Epithelial cell of proximal tubule (primary cell): ENCODE results near the gene PHKG2. TPM values are rescaled to one million over a fixed set of nuclear protein-coding genes. Genes with fewer than 3 reads are reported as not detected.

Experiments
- DNase-seq: peaks from one replicate; pipeline ENCODE4 v3.0.0-alpha.2; 2011; ENCODE audit warnings: low read depth
- H3K4me3 ChIP-seq: 2 replicates; pipeline ENCODE4 v1.5.1; 2011; ENCODE audit warnings: low read depth, mild to moderate bottlenecking, low read length
- total RNA-seq: library from RNA; depleted of rRNA; stranded (reverse); fragments of >200 nt; gene quantifications from 2 replicates; pipeline ENCODE4 v1.2.3, GENCODE V29; 2015
- TF ChIP-seq, protein P1 (sequence below): conservative IDR thresholded peaks from 2 replicates; pipeline ENCODE4 v1.5.1; 2012; ENCODE audit warnings: low read depth, mild to moderate bottlenecking, low read length

PHKG2 gene
- total RNA-seq, 1 donor from 2014 or later = 27.6 TPM

DNA sequence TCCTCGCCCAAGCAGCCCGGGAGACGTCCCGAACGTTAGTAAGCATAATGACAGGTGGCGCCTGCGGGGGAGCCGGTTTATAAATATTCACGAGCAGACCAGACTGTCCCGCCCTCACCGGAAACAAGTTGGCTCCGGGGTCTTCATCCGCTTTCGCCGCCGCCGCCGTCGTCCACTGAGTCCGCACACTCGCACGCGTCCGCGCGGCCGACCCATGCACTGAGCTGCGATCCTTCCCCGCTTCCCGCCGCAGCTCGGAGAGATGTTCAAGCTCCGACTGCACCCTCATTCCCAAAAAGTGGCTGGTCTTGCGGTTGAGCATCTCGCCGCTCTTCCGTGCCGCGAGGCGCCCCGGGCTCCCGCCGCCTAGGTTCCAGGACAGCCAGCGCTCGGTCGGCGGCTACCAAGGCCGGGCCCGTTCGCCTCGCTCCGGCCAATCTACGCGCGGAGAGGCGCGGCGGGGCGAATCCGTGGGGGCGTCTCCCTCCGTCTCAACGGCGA lies 13.3 kb downstream of the PHKG2 start:
- TF ChIP-seq, protein P1, sequence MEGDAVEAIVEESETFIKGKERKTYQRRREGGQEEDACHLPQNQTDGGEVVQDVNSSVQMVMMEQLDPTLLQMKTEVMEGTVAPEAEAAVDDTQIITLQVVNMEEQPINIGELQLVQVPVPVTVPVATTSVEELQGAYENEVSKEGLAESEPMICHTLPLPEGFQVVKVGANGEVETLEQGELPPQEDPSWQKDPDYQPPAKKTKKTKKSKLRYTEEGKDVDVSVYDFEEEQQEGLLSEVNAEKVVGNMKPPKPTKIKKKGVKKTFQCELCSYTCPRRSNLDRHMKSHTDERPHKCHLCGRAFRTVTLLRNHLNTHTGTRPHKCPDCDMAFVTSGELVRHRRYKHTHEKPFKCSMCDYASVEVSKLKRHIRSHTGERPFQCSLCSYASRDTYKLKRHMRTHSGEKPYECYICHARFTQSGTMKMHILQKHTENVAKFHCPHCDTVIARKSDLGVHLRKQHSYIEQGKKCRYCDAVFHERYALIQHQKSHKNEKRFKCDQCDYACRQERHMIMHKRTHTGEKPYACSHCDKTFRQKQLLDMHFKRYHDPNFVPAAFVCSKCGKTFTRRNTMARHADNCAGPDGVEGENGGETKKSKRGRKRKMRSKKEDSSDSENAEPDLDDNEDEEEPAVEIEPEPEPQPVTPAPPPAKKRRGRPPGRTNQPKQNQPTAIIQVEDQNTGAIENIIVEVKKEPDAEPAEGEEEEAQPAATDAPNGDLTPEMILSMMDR = no peak
- peak overlapping the region; percentile 97 for H3K4me3 ChIP-seq
- DNase-seq = no peak

GRCh38 chr16:30761928-30762902 lies 14.0 kb downstream of the PHKG2 start, which contains the start of the genes CFAP119 and RNF40:
CFAP119 (minus strand) TSS chr16:30762062; CDS start chr16:30761748, 314 bp downstream.
RNF40 (plus strand) TSS chr16:30762322; CDS start chr16:30762546, 224 bp downstream.
- DNase-seq = peak; percentile 79
- TF ChIP-seq, protein P1 = peak; percentile 6
- H3K4me3 ChIP-seq = peak within 1 kb of the TSS; percentile 97

DNA sequence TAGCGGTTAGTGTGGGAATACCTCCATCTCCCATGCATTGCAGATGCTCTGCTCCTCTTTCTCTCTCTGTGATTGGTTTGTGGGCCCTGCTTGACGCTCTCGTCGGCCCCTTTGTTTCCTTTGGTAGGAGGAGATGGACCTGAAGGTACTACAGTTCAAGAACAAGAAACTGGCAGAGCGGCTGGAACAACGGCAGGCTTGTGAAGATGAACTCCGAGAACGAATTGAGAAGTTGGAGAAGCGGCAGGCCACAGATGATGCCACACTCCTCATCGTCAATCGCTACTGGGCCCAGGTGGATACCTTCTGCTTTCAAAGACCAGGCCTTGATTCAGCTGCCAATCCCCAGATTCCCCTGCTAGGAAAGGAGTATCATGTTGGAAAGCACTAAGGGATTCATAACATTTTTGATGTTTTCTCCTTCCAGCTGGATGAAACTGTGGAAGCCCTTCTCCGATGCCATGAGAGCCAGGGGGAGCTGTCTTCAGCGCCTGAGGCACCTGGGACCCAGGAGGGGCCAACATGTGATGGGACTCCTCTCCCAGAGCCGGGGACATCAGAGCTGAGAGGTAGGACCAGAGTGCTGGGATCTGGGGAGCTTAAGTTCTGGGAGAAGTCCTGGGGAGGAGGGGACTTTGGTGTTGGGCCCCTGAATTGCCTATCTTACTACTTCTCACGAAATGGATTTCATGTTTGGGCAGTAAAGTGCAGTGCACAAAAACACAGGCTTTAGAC lies 14.9 kb downstream of the PHKG2 start:
- TF ChIP-seq, protein P1 = no peak

DNA sequence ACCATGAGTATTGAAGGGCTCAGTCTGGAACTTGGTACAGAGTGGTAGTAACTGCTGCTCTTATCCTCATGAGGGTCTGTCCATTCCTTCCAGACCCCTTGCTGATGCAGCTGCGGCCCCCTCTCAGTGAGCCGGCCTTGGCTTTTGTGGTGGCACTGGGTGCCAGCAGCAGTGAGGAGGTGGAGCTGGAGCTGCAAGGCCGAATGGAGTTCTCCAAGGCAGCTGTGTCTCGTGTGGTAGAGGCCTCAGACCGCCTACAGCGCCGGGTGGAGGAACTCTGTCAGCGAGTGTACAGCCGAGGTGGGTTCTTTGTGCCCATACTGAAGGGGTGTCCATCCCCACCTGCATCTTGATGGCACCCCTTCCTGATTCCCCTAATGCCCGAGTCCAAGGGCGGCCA lies 15.9 kb downstream of the PHKG2 start:
- H3K4me3 ChIP-seq = no peak overlapping the region
- TF ChIP-seq, protein P1 = no peak
- no peak for DNase-seq

More for the DNA sequence above, 14.9 kb downstream of the PHKG2 start:
- no peak for DNase-seq
- peak overlapping the region; percentile 97 for H3K4me3 ChIP-seq

GRCh38 chr16:30764816-30765465 lies 16.7 kb downstream of the PHKG2 start:
- TF ChIP-seq, protein P1 = no peak
- DNase-seq = no peak
- H3K4me3 ChIP-seq = no peak overlapping the region

- H3K4me3 ChIP-seq = no peak overlapping the region
- TF ChIP-seq, protein P1 = no peak
- DNase-seq = no peak
Observed at GRCh38 chr16:30766206-30766932, 18.1 kb downstream of the PHKG2 start.
